BLaER1 (cell line): ENCODE measurements around the gene BZW2.

Experiments
- H3K27ac ChIP-seq: shearing (Covaris generic); formaldehyde crosslinking; 2 replicates; pipeline ENCODE4 v1.8.1; 2022
- H3K27me3 ChIP-seq: shearing (Covaris generic); formaldehyde crosslinking; 2 replicates; pipeline ENCODE4 v1.8.1; 2022
- H3K36me3 ChIP-seq: shearing (Covaris generic); formaldehyde crosslinking; 2 replicates; pipeline ENCODE4 v1.8.1; 2022
- H3K4me1 ChIP-seq: shearing (Covaris generic); formaldehyde crosslinking; 2 replicates; pipeline ENCODE4 v1.8.1; 2022
- H3K4me2 ChIP-seq: shearing (Covaris generic); formaldehyde crosslinking; 2 replicates; pipeline ENCODE4 v1.8.1; 2022
- H3K4me3 ChIP-seq: shearing (Covaris generic); formaldehyde crosslinking; 2 replicates; pipeline ENCODE4 v1.8.1; 2022
- H3K9ac ChIP-seq: shearing (Covaris generic); formaldehyde crosslinking; 2 replicates; pipeline ENCODE4 v1.8.1; 2022
- H3K9me3 ChIP-seq: shearing (Covaris generic); formaldehyde crosslinking; 2 replicates; pipeline ENCODE4 v1.8.1; 2022
- H4K20me1 ChIP-seq: shearing (Covaris generic); formaldehyde crosslinking; 2 replicates; pipeline ENCODE4 v1.8.1; 2022
- Cebpa-rat ChIP-seq: shearing (Covaris generic); IDR thresholded peaks from 2 replicates; pipeline ENCODE4 v1.8.1; 2022

BZW2 gene

DNA sequence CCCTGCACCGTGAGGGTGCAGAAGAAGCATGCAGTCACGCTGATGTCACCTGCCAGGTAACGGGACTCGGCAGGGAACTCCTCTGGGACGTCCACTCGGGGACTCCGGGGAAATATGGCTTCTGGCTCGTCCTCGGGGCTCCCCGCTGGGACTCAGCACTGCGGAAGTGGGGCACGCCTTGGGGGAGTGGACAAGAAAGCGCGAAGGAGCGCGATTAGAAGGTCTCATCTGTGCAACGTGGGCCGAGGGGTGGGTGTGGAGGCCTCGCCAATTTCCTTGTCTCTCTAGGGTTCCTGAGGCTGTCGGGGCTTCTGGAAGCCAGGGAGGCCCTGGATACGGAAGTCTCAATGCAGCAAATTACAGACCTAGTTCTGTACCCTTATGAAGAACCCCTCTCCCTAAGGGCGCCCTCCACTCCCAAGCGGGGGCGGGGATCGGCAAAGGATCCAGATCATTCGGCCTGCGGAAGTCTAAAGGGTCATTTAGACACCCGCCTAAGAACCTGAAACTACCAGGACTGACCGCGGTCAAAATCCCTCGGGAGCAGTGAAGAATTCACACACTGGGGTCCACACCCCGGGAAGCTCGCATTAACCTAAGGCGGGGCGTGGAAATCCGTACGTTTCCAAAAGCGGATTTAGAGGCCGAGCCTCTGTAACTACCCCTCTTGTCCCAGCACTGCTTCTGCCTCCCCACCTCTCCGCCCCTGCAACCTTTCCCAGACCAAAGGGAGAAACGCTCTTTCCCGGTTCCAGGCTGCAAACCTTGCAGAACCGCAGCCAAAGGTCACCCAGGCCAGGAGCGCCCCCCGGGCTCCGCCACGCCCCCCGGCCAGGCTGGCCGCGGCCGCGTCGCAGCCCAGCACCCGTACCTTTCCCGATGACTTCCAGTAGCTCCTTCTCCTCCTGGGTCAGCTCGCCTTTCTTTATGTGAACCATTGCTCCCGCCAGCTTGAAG, 1.1 kb upstream of the BZW2 start:
- Histone ChIP-seq H3K4me3 (peak overlapping the region; percentile 94), H4K20me1 (peaks cover 49% of the 10 kb centered on the region), H3K4me2 (peak overlapping the region; percentile 94), H3K27me3 (no peaks in the 10 kb centered on the region), H3K9me3 (no peaks in the 10 kb centered on the region), H3K9ac (peak overlapping the region; percentile 96), H3K36me3 (peaks cover 7% of the 10 kb centered on the region; the same call in 1 of the 2 replicates), H3K27ac (peak overlapping the region; percentile 99), H3K4me1 (peaks cover 43% of the 10 kb centered on the region)
- no peak for TF ChIP-seq Cebpa-rat

DNA sequence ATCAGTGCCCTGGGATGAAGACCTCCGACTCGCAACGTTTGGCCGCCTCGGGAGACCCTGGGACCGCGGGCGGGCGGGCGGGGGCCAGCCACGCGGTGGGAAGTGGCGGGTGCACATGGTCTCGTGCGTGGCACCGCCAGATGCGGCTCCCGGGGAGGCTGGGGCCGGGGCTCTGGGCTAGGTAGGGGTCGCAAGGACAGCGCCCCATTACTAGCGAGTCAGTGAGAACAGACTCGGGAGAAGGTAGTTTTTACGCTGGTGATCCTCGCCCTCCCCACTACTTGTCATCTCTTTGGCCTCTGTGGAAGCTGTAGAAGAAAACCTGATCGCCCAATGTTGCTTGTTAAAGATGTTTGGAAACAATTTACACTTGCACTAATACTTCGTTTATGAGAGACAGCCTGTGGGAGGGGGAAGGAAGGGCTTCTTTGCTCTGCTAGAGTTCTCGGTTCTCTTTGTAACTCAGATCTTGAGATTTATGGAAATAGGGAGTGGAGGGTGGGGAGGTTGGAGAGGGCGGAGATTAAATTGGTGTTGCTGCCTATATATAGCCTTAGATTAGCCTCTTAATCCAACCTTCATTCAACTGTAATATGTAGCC, 591 bp downstream of the BZW2 start:
- Histone ChIP-seq H3K27ac (peak overlapping the region; percentile 99), H3K36me3 (peaks cover 7% of the 10 kb centered on the region; the same call in 1 of the 2 replicates), H3K4me3 (peak overlapping the region; percentile 94), H3K9me3 (no peaks in the 10 kb centered on the region), H3K4me2 (peak overlapping the region; percentile 83), H4K20me1 (peaks cover 66% of the 10 kb centered on the region), H3K9ac (peak overlapping the region; percentile 96), H3K27me3 (no peaks in the 10 kb centered on the region), H3K4me1 (peaks cover 49% of the 10 kb centered on the region)
- no peak for TF ChIP-seq Cebpa-rat

DNA sequence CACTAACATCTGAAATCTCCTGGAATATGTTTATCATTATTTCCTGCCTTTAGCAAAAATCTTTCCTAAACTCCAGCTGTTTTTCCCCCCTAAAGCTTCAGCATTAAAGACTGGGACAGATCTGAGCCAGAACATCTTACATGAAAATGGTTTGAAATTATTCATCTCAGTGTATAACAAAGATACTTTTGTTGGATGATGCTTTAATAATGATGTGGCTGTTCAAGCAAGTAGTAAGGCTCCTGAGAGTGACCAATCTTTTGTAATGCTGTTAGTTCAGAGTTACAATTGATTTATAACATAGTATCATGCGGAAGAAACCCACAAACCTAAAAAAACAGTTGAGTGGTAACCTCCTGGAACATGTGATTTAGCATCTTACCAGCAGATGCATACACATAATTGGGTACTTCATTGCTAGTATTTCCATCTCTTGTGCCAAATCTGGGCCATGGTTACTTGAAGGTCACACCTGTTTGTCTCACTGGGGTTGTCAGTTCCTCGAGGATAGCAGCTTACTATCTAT, 1.5 kb downstream of the BZW2 start:
- Histone ChIP-seq H3K27me3 (no peaks in the 10 kb centered on the region), H3K27ac (no peak overlapping the region), H3K4me1 (peaks cover 55% of the 10 kb centered on the region), H3K36me3 (peaks cover 16% of the 10 kb centered on the region; the same call in 1 of the 2 replicates), H3K9ac (peak overlapping the region; percentile 96), H3K9me3 (no peaks in the 10 kb centered on the region), H3K4me3 (peak overlapping the region; percentile 94), H3K4me2 (peak overlapping the region; percentile 83), H4K20me1 (peaks cover 75% of the 10 kb centered on the region)
- TF ChIP-seq Cebpa-rat: no peak

DNA sequence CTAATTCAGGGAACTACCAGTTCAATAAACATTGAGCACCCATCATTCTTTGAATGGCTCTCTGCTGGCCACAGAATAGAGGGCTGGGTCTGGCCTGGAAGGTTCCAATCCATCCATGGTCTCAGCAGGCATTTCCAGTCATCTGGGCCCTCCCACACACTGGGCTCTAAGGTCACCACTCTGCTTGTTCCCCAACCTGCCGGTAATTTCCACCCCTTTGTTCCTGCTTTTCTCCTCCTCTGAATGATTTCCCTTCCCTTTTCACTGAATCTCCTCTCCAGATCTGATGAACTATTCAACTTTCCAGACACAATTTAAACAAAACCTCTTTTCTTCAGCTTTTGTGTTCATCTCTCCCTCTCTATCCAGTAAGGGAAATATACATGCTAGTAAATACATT, 2.6 kb downstream of the BZW2 start:
- H3K4me2 ChIP-seq: peak overlapping the region; percentile 83
- H3K36me3 ChIP-seq: peaks cover 21% of the 10 kb centered on the region; the same call in 1 of the 2 replicates
- no peak for TF ChIP-seq Cebpa-rat
- H3K4me3 ChIP-seq: no peak overlapping the region
- H3K27ac ChIP-seq: no peak overlapping the region
- peaks cover 77% of the 10 kb centered on the region for H4K20me1 ChIP-seq
- no peak overlapping the region for H3K9ac ChIP-seq
- no peaks in the 10 kb centered on the region for H3K9me3 ChIP-seq
- peaks cover 46% of the 10 kb centered on the region for H3K4me1 ChIP-seq
- H3K27me3 ChIP-seq: no peaks in the 10 kb centered on the region

DNA sequence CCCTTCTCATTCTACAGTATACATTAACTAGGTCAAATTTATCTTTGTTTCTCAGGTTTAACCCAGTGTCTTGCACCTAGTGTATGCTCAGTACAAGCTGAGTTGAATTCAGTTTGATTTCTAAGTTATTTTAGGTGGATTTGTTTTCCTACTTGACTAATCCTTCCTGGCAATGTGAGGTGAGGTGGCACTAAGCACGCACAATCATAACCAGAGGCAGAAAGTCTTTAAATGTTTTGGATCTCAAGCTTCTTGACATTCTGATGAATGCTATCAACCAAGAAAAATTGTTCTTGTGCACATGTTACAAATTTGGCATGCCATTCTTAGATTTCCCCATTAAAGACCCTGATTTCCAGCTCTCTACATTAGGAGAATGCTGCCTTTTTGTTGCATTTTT, 3.2 kb downstream of the BZW2 start:
- Histone ChIP-seq H3K4me3 (no peak overlapping the region), H4K20me1 (peaks cover 77% of the 10 kb centered on the region), H3K27ac (no peak overlapping the region), H3K9ac (no peak overlapping the region), H3K27me3 (no peaks in the 10 kb centered on the region), H3K9me3 (no peaks in the 10 kb centered on the region), H3K4me2 (peak overlapping the region; percentile 83), H3K4me1 (peaks cover 40% of the 10 kb centered on the region), H3K36me3 (peaks cover 21% of the 10 kb centered on the region; the same call in 1 of the 2 replicates)
- no peak for TF ChIP-seq Cebpa-rat

DNA sequence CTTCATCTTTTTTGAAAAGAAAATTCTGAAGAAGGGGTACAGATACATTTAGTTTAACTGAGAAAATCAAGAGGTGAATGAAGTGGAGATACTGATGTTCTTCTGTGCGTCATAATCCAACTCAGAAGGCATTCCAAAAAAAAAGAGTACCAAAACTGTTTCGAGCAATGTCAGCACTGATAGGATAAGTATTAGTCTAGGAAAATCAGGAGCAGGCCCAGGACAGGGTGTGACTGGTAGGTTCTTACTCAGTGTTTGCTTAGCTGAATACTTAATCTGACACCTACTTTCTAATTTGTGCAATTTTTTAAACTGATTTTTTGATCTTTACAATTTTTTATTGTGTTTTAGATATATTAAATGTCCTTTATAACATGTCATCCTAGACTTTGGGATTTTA, 4.3 kb downstream of the BZW2 start:
- Histone ChIP-seq H3K4me3 (no peak overlapping the region), H3K4me1 (peaks cover 36% of the 10 kb centered on the region), H3K27me3 (no peaks in the 10 kb centered on the region), H3K27ac (no peak overlapping the region), H3K4me2 (no peak overlapping the region), H4K20me1 (peaks cover 87% of the 10 kb centered on the region), H3K9ac (no peak overlapping the region), H3K36me3 (peaks cover 21% of the 10 kb centered on the region; the same call in 1 of the 2 replicates), H3K9me3 (no peaks in the 10 kb centered on the region)
- no peak for TF ChIP-seq Cebpa-rat

DNA sequence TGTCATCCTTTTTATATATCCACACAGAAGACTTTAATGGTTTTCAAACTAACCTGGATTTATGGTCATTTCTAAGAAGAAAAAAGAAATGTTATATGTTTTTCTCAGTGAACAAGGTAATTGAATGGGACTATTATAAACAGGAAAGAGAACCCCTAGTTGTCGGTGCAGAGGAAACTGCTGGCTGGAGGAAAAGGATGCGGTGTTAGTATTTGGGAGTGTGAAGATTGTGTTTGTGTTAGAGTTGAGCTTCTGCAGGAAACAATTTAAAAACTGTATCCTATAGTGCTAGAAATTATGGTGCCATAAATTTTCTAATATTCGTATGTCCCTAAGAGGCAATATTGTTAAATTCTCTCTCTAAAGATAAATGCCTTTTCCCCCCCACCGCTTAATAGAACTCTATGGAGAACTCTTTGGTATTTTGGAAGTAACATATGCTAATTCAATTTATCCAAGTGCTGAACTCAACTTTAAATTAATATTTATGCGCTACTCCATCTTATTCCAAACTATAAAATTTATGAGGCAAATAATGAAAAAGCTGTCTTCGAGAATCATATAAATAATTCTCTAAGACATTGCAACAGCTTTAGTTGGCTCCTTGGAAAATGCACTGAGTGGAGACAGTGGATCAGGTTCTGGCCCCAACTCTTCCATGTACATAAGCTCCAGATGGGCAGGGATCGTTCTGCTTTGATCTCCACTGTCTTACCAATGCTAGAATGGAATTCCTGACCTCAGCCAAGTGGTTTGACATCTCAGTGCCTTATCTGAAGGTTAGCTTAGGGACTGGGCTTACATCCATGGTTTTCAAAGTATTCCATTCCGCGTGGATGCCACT, 5.6 kb downstream of the BZW2 start:
- no peaks in the 10 kb centered on the region for H3K9me3 ChIP-seq
- no peak overlapping the region for H3K27ac ChIP-seq
- no peak for TF ChIP-seq Cebpa-rat
- no peaks in the 10 kb centered on the region for H3K27me3 ChIP-seq
- H3K36me3 ChIP-seq: peaks cover 28% of the 10 kb centered on the region; the same call in 1 of the 2 replicates
- no peak overlapping the region for H3K9ac ChIP-seq
- H3K4me3 ChIP-seq: no peak overlapping the region
- H3K4me2 ChIP-seq: no peak overlapping the region; the same call in 1 of the 2 replicates
- H4K20me1 ChIP-seq: peaks cover 100% of the 10 kb centered on the region
- H3K4me1 ChIP-seq: peaks cover 36% of the 10 kb centered on the region

DNA sequence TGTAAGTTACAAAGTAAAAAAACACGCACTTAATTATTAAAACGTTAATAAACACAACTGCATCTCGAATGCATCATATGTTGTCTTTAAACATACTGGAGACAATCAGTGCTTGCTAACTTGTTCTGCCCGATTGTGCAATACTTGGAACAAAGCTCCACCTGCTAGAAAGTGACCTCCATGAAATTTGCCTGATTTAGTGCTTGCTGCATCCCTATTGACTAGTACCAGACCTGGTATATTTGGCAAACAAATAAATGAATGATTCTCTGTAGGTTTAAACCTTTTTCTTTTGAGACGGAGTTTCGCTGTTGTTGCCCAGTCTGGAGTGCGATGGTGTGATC, 6.2 kb downstream of the BZW2 start:
- H3K4me3 ChIP-seq: no peak overlapping the region
- H3K27ac ChIP-seq: no peak overlapping the region
- TF ChIP-seq Cebpa-rat: peak; percentile 66; the same call in 1 of the 2 replicates
- peaks cover 100% of the 10 kb centered on the region for H4K20me1 ChIP-seq
- no peaks in the 10 kb centered on the region for H3K27me3 ChIP-seq
- no peak overlapping the region for H3K9ac ChIP-seq
- peaks cover 31% of the 10 kb centered on the region; the same call in 1 of the 2 replicates for H3K36me3 ChIP-seq
- H3K9me3 ChIP-seq: no peaks in the 10 kb centered on the region
- peaks cover 33% of the 10 kb centered on the region for H3K4me1 ChIP-seq
- no peak overlapping the region for H3K4me2 ChIP-seq

DNA sequence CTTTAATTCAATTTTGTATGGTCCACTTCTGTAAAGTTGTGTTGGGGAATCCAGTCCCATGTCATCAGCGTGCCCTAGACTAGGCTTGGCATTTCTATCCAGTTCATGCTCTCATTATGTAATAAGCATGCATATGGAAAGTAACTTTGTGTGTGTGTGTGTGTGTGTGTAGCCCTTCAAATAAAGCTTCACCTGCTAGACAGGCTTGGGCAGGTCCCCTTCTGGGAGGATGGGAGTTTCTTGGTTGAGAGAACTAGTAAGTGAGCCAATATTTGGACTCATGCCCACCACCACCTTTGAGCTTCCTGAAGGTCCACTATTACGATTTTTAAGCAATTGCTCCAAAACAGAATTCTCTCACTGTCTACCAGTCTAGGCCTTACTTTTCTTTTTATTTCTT, 6.9 kb downstream of the BZW2 start:
- Histone ChIP-seq H3K27me3 (no peaks in the 10 kb centered on the region), H3K36me3 (peaks cover 35% of the 10 kb centered on the region; the same call in 1 of the 2 replicates), H3K9ac (no peak overlapping the region), H4K20me1 (peaks cover 100% of the 10 kb centered on the region), H3K27ac (no peak overlapping the region), H3K4me1 (peaks cover 33% of the 10 kb centered on the region), H3K9me3 (no peaks in the 10 kb centered on the region), H3K4me3 (no peak overlapping the region), H3K4me2 (no peak overlapping the region)
- no peak for TF ChIP-seq Cebpa-rat
